SK-N-MC (cell line): ENCODE measurements around the gene COX7A2.

Experiments used
- EZH2 ChIP-seq: fragments of 200-600 bp; sonication (generic); IDR thresholded peaks from one replicate; pipeline ENCODE4 v1.6.1; 2017; ENCODE audit warnings: antibody characterized with exemption
- FOXP2 ChIP-seq: optimal IDR thresholded peaks from 2 replicates; pipeline ENCODE3; 2011; ENCODE audit warnings: mild to moderate bottlenecking, moderate library complexity; ENCODE audit not compliant: insufficient read depth; ENCODE audit errors: extremely low read length, control extremely low read depth
- POLR2AphosphoS5 ChIP-seq: IDR thresholded peaks from 2 replicates; pipeline ENCODE4 v1.6.1; 2012; ENCODE audit warnings: mild to moderate bottlenecking, low read depth, low read length, borderline replicate concordance

GRCh38 chr6:75219263-75219662, 24.3 kb downstream of the COX7A2 start:
- TF ChIP-seq EZH2 = no peak
- TF ChIP-seq POLR2AphosphoS5 = no peak
- no peak for TF ChIP-seq FOXP2
